SU-DHL-6 (cell line): ENCODE data around the gene SUN1.

Experiments
- EZH2phosphoT487 ChIP-seq: fragments of 200-600 bp; sonication (generic), shearing (Covaris generic); conservative IDR thresholded peaks from 2 replicates; pipeline ENCODE4 v1.6.1; 2018; ENCODE audit warnings: mild to moderate bottlenecking, antibody characterized with exemption, low read length, moderate library complexity, mixed read lengths
- TF ChIP-seq, protein P1 (sequence below): fragments of 200-600 bp; sonication (generic); IDR thresholded peaks from one replicate; pipeline ENCODE4 v1.5.1; 2017; ENCODE audit warnings: antibody characterized with exemption, mild to moderate bottlenecking, low read length, moderate library complexity; ENCODE audit not compliant: insufficient read depth, poor library complexity, severe bottlenecking

GRCh38 chr7:871900-872537 lies 39.7 kb downstream of the SUN1 start:
- no peak for TF ChIP-seq EZH2phosphoT487
- TF ChIP-seq, protein P1, sequence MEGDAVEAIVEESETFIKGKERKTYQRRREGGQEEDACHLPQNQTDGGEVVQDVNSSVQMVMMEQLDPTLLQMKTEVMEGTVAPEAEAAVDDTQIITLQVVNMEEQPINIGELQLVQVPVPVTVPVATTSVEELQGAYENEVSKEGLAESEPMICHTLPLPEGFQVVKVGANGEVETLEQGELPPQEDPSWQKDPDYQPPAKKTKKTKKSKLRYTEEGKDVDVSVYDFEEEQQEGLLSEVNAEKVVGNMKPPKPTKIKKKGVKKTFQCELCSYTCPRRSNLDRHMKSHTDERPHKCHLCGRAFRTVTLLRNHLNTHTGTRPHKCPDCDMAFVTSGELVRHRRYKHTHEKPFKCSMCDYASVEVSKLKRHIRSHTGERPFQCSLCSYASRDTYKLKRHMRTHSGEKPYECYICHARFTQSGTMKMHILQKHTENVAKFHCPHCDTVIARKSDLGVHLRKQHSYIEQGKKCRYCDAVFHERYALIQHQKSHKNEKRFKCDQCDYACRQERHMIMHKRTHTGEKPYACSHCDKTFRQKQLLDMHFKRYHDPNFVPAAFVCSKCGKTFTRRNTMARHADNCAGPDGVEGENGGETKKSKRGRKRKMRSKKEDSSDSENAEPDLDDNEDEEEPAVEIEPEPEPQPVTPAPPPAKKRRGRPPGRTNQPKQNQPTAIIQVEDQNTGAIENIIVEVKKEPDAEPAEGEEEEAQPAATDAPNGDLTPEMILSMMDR: no peak
